BE2C (cell line): ENCODE data around the gene NHSL1. TPM values are rescaled to one million over a fixed set of nuclear protein-coding genes. Genes with fewer than 3 reads are reported as not detected.

Experiments used
- DNase-seq: peaks from one replicate; pipeline ENCODE4 v3.0.0-alpha.2; 2020
- H3K27me3 ChIP-seq: fragments of 250-450 bp; sonication (Bioruptor Pico); 2 replicates; pipeline ENCODE4 v1.5.1; 2020; ENCODE audit warnings: mild to moderate bottlenecking
- H3K36me3 ChIP-seq: fragments of 250-450 bp; sonication (Bioruptor Pico); 2 replicates; pipeline ENCODE4 v1.5.1; 2020; ENCODE audit warnings: mild to moderate bottlenecking
- H3K4me1 ChIP-seq: fragments of 250-450 bp; sonication (Bioruptor Pico); 2 replicates; pipeline ENCODE4 v1.5.1; 2020
- H3K4me3 ChIP-seq: 2 replicates; pipeline ENCODE4 v1.5.1; 2011; ENCODE audit warnings: low read depth, low read length
- H3K9me3 ChIP-seq: fragments of 250-450 bp; sonication (Bioruptor Pico); 2 replicates; pipeline ENCODE4 v1.5.1; 2020
- CTCF ChIP-seq: IDR thresholded peaks from 2 replicates; pipeline ENCODE4 v1.5.1; 2012; ENCODE audit warnings: mild to moderate bottlenecking, low read depth, low read length
- polyA plus RNA-seq: library from polyadenylated mRNA; unstranded; fragments of >200 nt; gene quantifications from one replicate; pipeline ENCODE4 v1.2.1, GENCODE V29; 2012; ENCODE audit warnings: low read depth, missing spikeins; ENCODE audit not compliant: insufficient read length, insufficient read depth

NHSL1 gene
- polyA plus RNA-seq: 0.06 TPM

GRCh38 chr6:138499303-138500018, at the start of gene NHSL1:
Gene NHSL1, minus strand, starts transcription at chr6:138499494. Its CDS starts 204 bp downstream, at chr6:138499290.
- no peaks in the 10 kb centered on the region for H3K36me3 ChIP-seq
- H3K27me3 ChIP-seq: no peaks in the 10 kb centered on the region
- no peak for DNase-seq
- TF ChIP-seq CTCF: no peak
- H3K9me3 ChIP-seq: no peaks in the 10 kb centered on the region
- H3K4me1 ChIP-seq: no peaks in the 10 kb centered on the region
- H3K4me3 ChIP-seq: no peak within 1 kb of the TSS

GRCh38 chr6:138546733-138547185, 47.5 kb upstream of the NHSL1 start:
- H3K27me3 ChIP-seq: no peaks in the 10 kb centered on the region
- H3K4me3 ChIP-seq: no peak overlapping the region
- H3K36me3 ChIP-seq: no peaks in the 10 kb centered on the region
- H3K9me3 ChIP-seq: no peaks in the 10 kb centered on the region
- no peak for TF ChIP-seq CTCF
- DNase-seq: no peak
- no peaks in the 10 kb centered on the region for H3K4me1 ChIP-seq

- Histone ChIP-seq H3K27me3 (no peaks in the 10 kb centered on the region), H3K9me3 (no peaks in the 10 kb centered on the region), H3K36me3 (no peaks in the 10 kb centered on the region), H3K4me3 (no peak overlapping the region), H3K4me1 (no peaks in the 10 kb centered on the region)
- TF ChIP-seq CTCF: no peak
- DNase-seq: no peak
Observed at GRCh38 chr6:138545621-138545980, 46.3 kb upstream of the NHSL1 start.

GRCh38 chr6:138544501-138544900, 45.2 kb upstream of the NHSL1 start:
- no peaks in the 10 kb centered on the region for H3K9me3 ChIP-seq
- no peaks in the 10 kb centered on the region for H3K36me3 ChIP-seq
- H3K4me3 ChIP-seq: no peak overlapping the region
- no peaks in the 10 kb centered on the region for H3K27me3 ChIP-seq
- no peaks in the 10 kb centered on the region for H3K4me1 ChIP-seq
- no peak for DNase-seq
- no peak for TF ChIP-seq CTCF

- H3K36me3 ChIP-seq: no peaks in the 10 kb centered on the region
- DNase-seq: no peak
- H3K4me3 ChIP-seq: no peak overlapping the region
- no peak for TF ChIP-seq CTCF
- no peaks in the 10 kb centered on the region for H3K4me1 ChIP-seq
- no peaks in the 10 kb centered on the region for H3K9me3 ChIP-seq
- H3K27me3 ChIP-seq: 0 out of 2 replicates have a peak, but pooled peaks cover 3% of the 10 kb centered on the region
Observed at GRCh38 chr6:138543657-138544056, 44.4 kb upstream of the NHSL1 start.

- Histone ChIP-seq H3K4me3 (no peak overlapping the region), H3K27me3 (0 out of 2 replicates have a peak, but pooled peaks cover 3% of the 10 kb centered on the region), H3K9me3 (no peaks in the 10 kb centered on the region), H3K36me3 (no peaks in the 10 kb centered on the region), H3K4me1 (no peaks in the 10 kb centered on the region)
- TF ChIP-seq CTCF: no peak
- no peak for DNase-seq
Observed at GRCh38 chr6:138541823-138542481, 42.7 kb upstream of the NHSL1 start.
